Loucy (cell line): ENCODE results near the gene AZGP1.
"Not testable (repeated sequence)": the region's sequence is repeated elsewhere in the genome, so short reads cannot be mapped to it uniquely, and the experiment has no call there.

ENCODE experiments used
- EZH2phosphoT487 ChIP-seq: fragments of 200-600 bp; IDR thresholded peaks from 2 replicates; pipeline ENCODE4 v1.6.1; 2018; ENCODE audit warnings: antibody characterized with exemption, mild to moderate bottlenecking, moderate library complexity, borderline replicate concordance
- TF ChIP-seq, protein P1 (sequence below): fragments of 200-600 bp; sonication (generic); conservative IDR thresholded peaks from 2 replicates; pipeline ENCODE4 v1.5.1; 2014; ENCODE audit warnings: mild to moderate bottlenecking, antibody characterized with exemption, low read length

DNA sequence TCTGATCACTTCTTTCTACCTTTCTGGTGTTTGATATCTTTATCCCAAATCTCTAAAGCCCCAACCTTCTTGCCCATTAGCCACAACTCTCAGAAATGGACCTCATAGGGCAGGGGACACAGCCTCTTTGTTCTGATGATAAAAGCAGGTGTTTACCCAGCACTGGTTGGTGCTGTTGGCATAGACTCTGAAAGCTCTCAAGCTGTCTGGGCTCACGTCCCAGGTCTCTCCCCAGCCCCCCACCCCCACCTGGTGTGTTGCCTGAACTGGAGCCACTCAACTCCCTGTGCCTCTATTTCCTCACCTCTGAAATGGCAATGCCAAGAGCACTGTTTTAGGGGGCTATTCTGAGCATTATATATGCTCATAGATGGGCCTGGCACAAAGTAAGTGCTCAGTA lies 6.0 kb downstream of the AZGP1 start:
- TF ChIP-seq, protein P1, sequence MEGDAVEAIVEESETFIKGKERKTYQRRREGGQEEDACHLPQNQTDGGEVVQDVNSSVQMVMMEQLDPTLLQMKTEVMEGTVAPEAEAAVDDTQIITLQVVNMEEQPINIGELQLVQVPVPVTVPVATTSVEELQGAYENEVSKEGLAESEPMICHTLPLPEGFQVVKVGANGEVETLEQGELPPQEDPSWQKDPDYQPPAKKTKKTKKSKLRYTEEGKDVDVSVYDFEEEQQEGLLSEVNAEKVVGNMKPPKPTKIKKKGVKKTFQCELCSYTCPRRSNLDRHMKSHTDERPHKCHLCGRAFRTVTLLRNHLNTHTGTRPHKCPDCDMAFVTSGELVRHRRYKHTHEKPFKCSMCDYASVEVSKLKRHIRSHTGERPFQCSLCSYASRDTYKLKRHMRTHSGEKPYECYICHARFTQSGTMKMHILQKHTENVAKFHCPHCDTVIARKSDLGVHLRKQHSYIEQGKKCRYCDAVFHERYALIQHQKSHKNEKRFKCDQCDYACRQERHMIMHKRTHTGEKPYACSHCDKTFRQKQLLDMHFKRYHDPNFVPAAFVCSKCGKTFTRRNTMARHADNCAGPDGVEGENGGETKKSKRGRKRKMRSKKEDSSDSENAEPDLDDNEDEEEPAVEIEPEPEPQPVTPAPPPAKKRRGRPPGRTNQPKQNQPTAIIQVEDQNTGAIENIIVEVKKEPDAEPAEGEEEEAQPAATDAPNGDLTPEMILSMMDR: not testable (repeated sequence)
- TF ChIP-seq EZH2phosphoT487: not testable (repeated sequence)
